SK-N-SH treated with all-trans-retinoic acid at 6 μM for 48 hours (cell line): ENCODE data around the gene ZNF341.

ENCODE experiments used
- ATAC-seq: fragments of 200-7000 bp; cut with Tn5 transposase; 3 replicates; pipeline ENCODE4 v1.9.1; 2020; ENCODE audit warnings: mild to moderate bottlenecking, moderate library complexity
- ARNTL ChIP-seq: fragments of 450-650 bp; formaldehyde crosslinking; IDR thresholded peaks from 2 replicates; pipeline ENCODE4 v1.5.0; 2020; ENCODE audit warnings: low read depth, mild to moderate bottlenecking, moderate library complexity, borderline replicate concordance
- BACH2 ChIP-seq: fragments of 250-450 bp; sonication (Bioruptor Pico); IDR thresholded peaks from 2 replicates; pipeline ENCODE4 v1.9.0; 2021; ENCODE audit warnings: mild to moderate bottlenecking, borderline replicate concordance
- CSDC2 ChIP-seq: fragments of 250-450 bp; sonication (Bioruptor Pico); IDR thresholded peaks from 2 replicates; pipeline ENCODE4 v1.5.0; 2020; ENCODE audit warnings: mild to moderate bottlenecking, moderate library complexity
- GLIS3 ChIP-seq: fragments of 250-450 bp; sonication (Bioruptor Pico); IDR thresholded peaks from 2 replicates; pipeline ENCODE4 v1.5.0; 2020; ENCODE audit warnings: mild to moderate bottlenecking, moderate library complexity
- ISL1 ChIP-seq: fragments of 250-450 bp; sonication (Bioruptor Pico); IDR thresholded peaks from 2 replicates; pipeline ENCODE4 v2.1.2; 2022; ENCODE audit warnings: mild to moderate bottlenecking, moderate library complexity
- PATZ1 ChIP-seq: fragments of 250-450 bp; sonication (Bioruptor Pico); IDR thresholded peaks from 2 replicates; pipeline ENCODE4 v1.8.0; 2020; ENCODE audit warnings: mild to moderate bottlenecking, moderate library complexity, borderline replicate concordance
- POU6F1 ChIP-seq: fragments of 250-450 bp; sonication (Bioruptor Pico); IDR thresholded peaks from 2 replicates; pipeline ENCODE4 v1.8.0; 2021; ENCODE audit warnings: low read depth, mild to moderate bottlenecking, moderate library complexity, borderline replicate concordance
- PPARA ChIP-seq: fragments of 250-450 bp; sonication (Bioruptor Pico); IDR thresholded peaks from 2 replicates; pipeline ENCODE4 v1.5.0; 2020; ENCODE audit warnings: mild to moderate bottlenecking, borderline replicate concordance
- SNAI2 ChIP-seq: fragments of 250-450 bp; sonication (Bioruptor Pico); IDR thresholded peaks from 2 replicates; pipeline ENCODE4 v1.5.0; 2020; ENCODE audit warnings: mild to moderate bottlenecking, moderate library complexity
- TCF4 ChIP-seq: fragments of 250-450 bp; sonication (Bioruptor Pico); IDR thresholded peaks from 2 replicates; pipeline ENCODE4 v1.8.0; 2021; ENCODE audit warnings: mild to moderate bottlenecking, moderate library complexity, borderline replicate concordance
- TOX ChIP-seq: fragments of 250-450 bp; sonication (Bioruptor Pico); IDR thresholded peaks from 2 replicates; pipeline ENCODE4 v1.8.0; 2021; ENCODE audit warnings: mild to moderate bottlenecking, moderate library complexity, borderline replicate concordance
- ZC3H10 ChIP-seq: fragments of 250-450 bp; sonication (Bioruptor Pico); IDR thresholded peaks from 2 replicates; pipeline ENCODE4 v1.5.1; 2021; ENCODE audit warnings: mild to moderate bottlenecking, moderate library complexity
- ZFP3 ChIP-seq: fragments of 250-450 bp; sonication (Bioruptor Pico); IDR thresholded peaks from 2 replicates; pipeline ENCODE4 v1.5.0; 2020; ENCODE audit warnings: mild to moderate bottlenecking, moderate library complexity
- ZFP30 ChIP-seq: fragments of 450-650 bp; formaldehyde crosslinking; IDR thresholded peaks from 2 replicates; pipeline ENCODE4 v1.5.0; 2022; ENCODE audit warnings: mild to moderate bottlenecking, moderate library complexity
- ZNF565 ChIP-seq: fragments of 450-650 bp; formaldehyde crosslinking; conservative IDR thresholded peaks from 2 replicates; pipeline ENCODE4 v1.5.0; 2020; ENCODE audit warnings: low read depth, mild to moderate bottlenecking, moderate library complexity
- ZNF8 ChIP-seq: fragments of 450-650 bp; formaldehyde crosslinking; IDR thresholded peaks from 2 replicates; pipeline ENCODE4 v1.5.0; 2020; ENCODE audit warnings: mild to moderate bottlenecking, moderate library complexity
- TF ChIP-seq, protein P1 (sequence below): fragments of 250-450 bp; sonication (Bioruptor Pico); IDR thresholded peaks from 2 replicates; pipeline ENCODE4 v1.5.1; 2021; ENCODE audit warnings: mild to moderate bottlenecking, moderate library complexity
- TF ChIP-seq, protein P2 (sequence below): fragments of 250-450 bp; sonication (Bioruptor Pico); IDR thresholded peaks from 2 replicates; pipeline ENCODE4 v1.5.0; 2020; ENCODE audit warnings: mild to moderate bottlenecking, moderate library complexity
- TF ChIP-seq, protein P3 (sequence below): fragments of 250-450 bp; sonication (Bioruptor Pico); IDR thresholded peaks from 2 replicates; pipeline ENCODE4 v1.5.1; 2020; ENCODE audit warnings: low read depth, mild to moderate bottlenecking, moderate library complexity

Gene ZNF341

GRCh38 chr20:33767777-33768138 lies 36.0 kb downstream of the ZNF341 start:
- no peak for TF ChIP-seq POU6F1 (CRISPR knock-in tag)
- TF ChIP-seq TCF4 (CRISPR knock-in tag): no peak
- TF ChIP-seq ZNF565 (CRISPR knock-in tag): no peak
- ATAC-seq: no peak

DNA sequence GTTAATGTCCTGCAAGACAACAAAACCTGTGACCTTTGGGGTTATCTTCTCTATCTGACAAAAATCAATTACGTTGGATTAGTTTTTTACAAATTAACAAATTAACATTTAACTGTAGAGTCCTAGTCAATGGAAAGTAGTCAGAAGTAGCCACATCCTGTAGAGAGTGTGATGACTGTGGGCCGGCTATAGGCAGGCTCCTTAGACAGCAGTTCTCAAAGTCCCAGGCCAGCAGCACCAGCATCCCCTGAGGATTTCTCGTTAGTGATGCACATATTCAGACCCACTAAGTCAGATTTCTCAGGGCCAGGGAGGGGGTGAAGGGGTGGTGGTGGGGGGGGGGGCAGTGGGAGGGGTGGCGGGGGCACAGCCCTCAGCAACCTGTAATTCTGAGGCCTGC lies 37.2 kb downstream of the ZNF341 start:
- ATAC-seq: no peak
- TF ChIP-seq, protein P1, sequence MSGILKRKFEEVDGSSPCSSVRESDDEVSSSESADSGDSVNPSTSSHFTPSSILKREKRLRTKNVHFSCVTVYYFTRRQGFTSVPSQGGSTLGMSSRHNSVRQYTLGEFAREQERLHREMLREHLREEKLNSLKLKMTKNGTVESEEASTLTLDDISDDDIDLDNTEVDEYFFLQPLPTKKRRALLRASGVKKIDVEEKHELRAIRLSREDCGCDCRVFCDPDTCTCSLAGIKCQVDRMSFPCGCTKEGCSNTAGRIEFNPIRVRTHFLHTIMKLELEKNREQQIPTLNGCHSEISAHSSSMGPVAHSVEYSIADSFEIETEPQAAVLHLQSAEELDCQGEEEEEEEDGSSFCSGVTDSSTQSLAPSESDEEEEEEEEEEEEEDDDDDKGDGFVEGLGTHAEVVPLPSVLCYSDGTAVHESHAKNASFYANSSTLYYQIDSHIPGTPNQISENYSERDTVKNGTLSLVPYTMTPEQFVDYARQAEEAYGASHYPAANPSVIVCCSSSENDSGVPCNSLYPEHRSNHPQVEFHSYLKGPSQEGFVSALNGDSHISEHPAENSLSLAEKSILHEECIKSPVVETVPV: no peak
- TF ChIP-seq ISL1 (no peak), CSDC2 (CRISPR knock-in tag) (no peak), ZNF8 (CRISPR knock-in tag) (no peak), GLIS3 (no peak), TCF4 (CRISPR knock-in tag) (no peak), PATZ1 (CRISPR knock-in tag) (no peak), PPARA (CRISPR knock-in tag) (no peak), BACH2 (CRISPR knock-in tag) (no peak), ZNF565 (CRISPR knock-in tag) (no peak), SNAI2 (CRISPR knock-in tag) (no peak), ARNTL (CRISPR knock-in tag) (no peak), TOX (CRISPR knock-in tag) (no peak), ZC3H10 (CRISPR knock-in tag) (no peak)
- TF ChIP-seq, protein P2, sequence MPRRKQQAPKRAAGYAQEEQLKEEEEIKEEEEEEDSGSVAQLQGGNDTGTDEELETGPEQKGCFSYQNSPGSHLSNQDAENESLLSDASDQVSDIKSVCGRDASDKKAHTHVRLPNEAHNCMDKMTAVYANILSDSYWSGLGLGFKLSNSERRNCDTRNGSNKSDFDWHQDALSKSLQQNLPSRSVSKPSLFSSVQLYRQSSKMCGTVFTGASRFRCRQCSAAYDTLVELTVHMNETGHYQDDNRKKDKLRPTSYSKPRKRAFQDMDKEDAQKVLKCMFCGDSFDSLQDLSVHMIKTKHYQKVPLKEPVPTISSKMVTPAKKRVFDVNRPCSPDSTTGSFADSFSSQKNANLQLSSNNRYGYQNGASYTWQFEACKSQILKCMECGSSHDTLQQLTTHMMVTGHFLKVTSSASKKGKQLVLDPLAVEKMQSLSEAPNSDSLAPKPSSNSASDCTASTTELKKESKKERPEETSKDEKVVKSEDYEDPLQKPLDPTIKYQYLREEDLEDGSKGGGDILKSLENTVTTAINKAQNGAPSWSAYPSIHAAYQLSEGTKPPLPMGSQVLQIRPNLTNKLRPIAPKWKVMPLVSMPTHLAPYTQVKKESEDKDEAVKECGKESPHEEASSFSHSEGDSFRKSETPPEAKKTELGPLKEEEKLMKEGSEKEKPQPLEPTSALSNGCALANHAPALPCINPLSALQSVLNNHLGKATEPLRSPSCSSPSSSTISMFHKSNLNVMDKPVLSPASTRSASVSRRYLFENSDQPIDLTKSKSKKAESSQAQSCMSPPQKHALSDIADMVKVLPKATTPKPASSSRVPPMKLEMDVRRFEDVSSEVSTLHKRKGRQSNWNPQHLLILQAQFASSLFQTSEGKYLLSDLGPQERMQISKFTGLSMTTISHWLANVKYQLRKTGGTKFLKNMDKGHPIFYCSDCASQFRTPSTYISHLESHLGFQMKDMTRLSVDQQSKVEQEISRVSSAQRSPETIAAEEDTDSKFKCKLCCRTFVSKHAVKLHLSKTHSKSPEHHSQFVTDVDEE (CRISPR knock-in tag): no peak
- TF ChIP-seq, all 23 proteins: peak for 0

GRCh38 chr20:33770005-33770404 lies 38.2 kb downstream of the ZNF341 start:
- TF ChIP-seq PPARA (CRISPR knock-in tag) (no peak), BACH2 (CRISPR knock-in tag) (no peak), ZNF565 (CRISPR knock-in tag) (no peak), ZNF8 (CRISPR knock-in tag) (no peak), ZFP3 (no peak), GLIS3 (no peak), ARNTL (CRISPR knock-in tag) (no peak), POU6F1 (CRISPR knock-in tag) (no peak), ZFP30 (CRISPR knock-in tag) (no peak)
- TF ChIP-seq, protein P3, sequence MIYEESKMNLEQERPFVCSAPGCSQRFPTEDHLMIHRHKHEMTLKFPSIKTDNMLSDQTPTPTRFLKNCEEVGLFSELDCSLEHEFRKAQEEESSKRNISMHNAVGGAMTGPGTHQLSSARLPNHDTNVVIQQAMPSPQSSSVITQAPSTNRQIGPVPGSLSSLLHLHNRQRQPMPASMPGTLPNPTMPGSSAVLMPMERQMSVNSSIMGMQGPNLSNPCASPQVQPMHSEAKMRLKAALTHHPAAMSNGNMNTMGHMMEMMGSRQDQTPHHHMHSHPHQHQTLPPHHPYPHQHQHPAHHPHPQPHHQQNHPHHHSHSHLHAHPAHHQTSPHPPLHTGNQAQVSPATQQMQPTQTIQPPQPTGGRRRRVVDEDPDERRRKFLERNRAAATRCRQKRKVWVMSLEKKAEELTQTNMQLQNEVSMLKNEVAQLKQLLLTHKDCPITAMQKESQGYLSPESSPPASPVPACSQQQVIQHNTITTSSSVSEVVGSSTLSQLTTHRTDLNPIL (CRISPR knock-in tag): no peak
- ATAC-seq: no peak
